GM12872 (cell line): ENCODE results near the gene TREML2.

Experiments
- TF ChIP-seq, protein P1 (sequence below): IDR thresholded peaks from 3 replicates; pipeline ENCODE4 v1.5.1; 2011; ENCODE audit warnings: low read depth, mild to moderate bottlenecking, low read length, moderate library complexity; ENCODE audit not compliant: insufficient read depth

TREML2 gene, protein sequence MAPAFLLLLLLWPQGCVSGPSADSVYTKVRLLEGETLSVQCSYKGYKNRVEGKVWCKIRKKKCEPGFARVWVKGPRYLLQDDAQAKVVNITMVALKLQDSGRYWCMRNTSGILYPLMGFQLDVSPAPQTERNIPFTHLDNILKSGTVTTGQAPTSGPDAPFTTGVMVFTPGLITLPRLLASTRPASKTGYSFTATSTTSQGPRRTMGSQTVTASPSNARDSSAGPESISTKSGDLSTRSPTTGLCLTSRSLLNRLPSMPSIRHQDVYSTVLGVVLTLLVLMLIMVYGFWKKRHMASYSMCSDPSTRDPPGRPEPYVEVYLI

DNA sequence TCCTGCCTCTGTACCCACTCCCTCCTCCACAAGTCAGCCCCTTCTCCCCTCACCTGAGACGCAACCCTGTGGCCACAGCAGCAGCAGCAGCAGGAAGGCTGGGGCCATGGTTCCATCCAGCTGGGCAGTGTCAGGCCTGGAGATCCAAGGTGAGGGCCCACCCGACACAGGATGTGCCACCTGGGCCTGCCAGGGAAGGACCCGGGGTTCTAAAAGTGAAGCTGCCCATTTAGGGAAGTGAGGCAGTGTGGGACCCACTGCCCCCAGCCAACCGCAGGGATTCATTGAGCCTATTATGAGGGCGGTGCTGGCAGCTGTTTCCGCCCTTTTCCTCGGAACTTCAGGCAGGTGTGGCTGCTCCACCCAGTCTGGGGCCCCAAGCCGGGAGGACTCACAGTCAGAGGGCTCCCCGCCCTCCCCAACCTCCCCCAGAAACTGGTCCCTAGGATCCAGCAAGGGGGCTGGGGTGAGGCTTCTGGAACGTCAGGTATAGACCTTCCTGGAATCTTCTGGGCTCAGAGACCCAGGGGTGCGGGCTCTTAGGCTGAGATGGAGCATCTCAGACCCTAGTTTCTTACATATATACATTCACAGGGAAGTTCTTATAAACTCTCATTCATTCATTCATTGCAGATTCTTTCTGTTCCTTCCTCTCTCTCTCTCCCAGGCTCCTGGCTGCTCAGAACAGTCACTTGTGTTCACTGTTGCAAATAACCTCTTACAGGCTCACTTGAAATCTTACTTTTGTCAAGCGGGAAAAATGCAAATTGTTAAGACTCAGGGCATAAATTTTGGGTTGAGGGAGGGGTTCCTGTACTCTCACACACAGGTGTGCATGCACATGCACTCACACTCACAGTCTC is at the start of gene TREML2:
TREML2 (minus strand) TSS at position 249 of the 863 bp plus-strand sequence; CDS start at position 108, 141 bp downstream.
- TF ChIP-seq, protein P1, sequence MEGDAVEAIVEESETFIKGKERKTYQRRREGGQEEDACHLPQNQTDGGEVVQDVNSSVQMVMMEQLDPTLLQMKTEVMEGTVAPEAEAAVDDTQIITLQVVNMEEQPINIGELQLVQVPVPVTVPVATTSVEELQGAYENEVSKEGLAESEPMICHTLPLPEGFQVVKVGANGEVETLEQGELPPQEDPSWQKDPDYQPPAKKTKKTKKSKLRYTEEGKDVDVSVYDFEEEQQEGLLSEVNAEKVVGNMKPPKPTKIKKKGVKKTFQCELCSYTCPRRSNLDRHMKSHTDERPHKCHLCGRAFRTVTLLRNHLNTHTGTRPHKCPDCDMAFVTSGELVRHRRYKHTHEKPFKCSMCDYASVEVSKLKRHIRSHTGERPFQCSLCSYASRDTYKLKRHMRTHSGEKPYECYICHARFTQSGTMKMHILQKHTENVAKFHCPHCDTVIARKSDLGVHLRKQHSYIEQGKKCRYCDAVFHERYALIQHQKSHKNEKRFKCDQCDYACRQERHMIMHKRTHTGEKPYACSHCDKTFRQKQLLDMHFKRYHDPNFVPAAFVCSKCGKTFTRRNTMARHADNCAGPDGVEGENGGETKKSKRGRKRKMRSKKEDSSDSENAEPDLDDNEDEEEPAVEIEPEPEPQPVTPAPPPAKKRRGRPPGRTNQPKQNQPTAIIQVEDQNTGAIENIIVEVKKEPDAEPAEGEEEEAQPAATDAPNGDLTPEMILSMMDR = no peak

DNA sequence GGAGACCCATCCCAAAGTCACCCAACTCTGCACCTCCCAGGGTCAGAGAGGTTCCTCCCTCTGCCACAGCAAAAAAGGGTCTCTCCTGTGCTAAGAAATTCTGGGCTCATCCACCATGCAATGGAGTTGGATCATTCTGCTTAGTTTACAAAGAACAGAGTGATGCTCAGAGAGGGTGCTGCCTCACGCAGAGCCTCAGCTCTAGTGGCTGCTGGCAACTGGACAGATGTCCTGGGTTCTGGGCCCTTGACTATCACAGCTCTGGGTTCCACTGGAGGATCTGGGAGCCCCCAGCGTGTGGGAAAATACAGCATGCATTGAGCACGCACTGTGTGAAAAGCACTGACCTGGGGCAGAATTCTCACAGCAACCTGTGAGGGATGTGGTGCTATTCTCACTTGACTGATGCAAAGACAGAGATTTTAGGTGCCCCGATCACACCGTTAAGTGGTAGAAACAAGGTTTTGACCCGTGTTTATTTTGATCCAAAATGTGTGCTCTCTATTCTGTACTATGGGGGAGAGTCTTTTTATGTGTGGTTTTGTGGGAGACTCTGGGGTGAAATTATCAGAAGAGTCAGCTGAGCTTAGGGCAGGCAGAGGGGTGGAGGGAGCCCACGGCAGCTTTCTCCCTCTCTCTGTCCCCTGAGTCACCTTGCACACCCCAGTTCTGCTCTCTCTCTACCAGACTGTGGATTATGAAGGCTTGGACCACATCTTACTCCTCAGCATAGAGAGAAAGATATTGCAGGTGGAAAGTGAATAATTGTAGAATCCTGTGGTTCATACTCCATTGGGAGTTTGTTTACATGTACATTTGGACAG is 47.1 kb upstream of the TREML2 start:
- TF ChIP-seq, protein P1 = no peak

DNA sequence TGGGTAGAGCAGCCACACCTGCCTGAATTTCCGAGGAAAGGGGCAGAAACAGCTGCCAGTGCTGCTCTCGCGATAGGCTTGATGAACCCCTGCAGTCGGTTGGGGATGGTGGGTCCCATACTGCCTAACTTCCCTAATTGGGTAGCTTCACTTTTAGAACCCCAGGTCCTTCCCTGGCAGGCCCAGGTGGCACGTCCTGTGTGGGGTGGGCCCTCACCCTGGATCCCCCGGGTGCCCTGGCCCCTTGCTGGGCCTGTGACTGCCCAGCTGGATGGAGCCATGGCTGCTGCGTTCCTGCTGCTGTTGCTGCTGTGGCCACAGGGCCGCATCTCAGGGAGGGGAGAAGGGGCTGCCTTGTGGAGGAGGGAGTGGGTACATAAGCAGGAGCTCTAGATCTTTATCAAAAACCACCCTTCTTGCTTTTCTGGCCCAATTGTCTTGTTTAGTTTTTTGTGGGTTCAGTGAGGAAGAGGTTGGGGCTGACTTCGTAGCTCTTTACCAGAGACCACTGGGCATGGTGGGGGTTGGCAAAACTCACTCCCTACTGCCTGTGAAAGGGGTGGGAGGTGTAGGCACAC is 46.4 kb upstream of the TREML2 start:
- TF ChIP-seq, protein P1 = no peak

DNA sequence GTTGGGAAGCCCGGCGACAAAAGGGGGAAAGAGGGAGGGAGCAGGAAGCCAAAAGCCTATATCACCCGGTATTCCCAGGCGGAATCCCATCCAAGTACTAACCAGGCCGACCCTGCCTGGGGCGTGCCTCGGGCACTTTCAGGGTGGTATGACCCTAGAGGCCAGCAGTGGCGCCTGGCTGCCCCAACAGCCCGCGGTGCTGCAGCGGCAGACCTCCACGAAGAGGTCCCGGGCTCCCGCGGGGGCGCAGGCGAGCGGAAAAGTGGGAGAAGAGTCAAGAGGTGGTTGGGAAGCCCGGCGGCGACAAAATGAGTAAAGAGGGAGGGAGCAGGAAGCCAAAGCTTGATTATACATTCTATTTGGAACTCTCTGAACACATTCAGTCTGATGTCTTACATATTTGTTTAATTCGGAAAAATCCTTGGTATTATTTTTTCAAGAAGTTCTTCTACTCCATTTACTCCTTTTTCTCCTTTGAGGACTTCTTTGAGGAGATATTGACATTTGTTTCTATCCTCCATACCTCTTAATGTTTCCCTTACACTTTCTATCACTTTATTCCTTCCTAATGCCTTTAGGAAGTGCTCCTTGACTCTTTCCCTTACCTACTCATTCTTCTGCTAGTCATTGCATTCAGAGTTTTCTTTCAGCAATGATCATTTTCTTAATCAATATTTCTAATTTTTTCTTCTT is 38.7 kb upstream of the TREML2 start:
- TF ChIP-seq, protein P1 = no peak

DNA sequence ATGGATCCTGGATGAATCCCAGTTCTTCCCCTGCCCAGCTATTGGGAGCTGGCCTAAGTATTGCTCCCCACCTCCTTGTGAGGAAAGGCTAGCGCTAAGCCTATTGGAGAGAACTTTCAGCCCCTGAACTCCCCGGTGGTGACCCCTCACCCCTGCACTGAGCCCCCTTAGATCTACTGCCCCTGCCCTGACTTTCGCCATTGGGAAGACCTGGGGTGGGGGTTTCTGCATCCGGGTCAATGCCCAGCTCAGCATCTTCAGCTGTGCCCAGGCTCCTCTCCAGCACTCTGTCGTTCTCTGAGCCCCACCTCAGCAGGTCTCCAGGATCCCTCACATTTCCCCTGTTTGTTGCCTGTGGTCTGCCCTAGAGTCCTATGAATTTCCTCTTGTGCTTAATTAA is 36.2 kb upstream of the TREML2 start:
- TF ChIP-seq, protein P1 = no peak

DNA sequence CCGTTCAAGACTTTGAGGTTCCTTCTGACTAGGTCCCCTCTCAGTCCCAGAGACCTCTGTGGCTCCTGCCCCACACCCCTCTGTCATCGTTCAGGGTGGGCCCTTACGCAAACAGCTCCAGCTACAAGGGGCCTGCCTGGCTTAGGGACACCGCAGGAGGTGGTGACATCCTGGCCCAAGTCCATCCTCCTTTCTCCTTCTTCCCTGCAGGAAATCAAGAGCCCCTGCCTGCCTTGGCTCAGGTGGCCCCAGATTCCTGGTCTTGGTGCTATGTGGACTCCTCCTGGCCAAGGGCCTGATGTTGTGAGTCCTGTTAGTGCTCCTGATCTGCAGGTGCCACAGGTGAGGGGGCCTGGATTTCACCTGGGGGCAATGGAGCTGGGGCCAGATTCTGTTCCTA is 35.3 kb upstream of the TREML2 start:
- TF ChIP-seq, protein P1 = no peak
